ENCODE data around the gene TMEM220.

DNA sequence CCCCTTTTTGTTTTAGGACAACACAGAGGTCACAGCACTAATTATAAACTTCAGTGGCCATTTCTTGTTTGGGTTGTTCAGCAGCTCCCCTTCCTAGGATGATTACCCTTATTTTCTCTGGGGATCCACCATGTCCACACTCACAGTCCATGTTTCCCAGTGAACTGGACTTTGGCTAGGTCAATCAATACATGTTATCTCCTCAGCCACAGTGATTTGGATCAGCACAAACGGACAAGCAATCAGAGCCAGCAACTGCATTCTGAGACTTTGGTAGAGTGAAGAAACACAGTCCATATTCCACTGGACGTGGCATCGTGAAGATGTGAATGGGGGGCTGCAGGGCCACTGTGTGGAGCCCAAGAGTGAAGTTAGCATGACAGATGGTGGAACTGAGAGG is 4.6 kb downstream of the TMEM220 start:
- TF ChIP-seq CBFB (CRISPR knock-in tag; IDR thresholded peaks at IDR 0.05; ENCODE audit: low read depth), result no peak
- TF ChIP-seq, protein P1, sequence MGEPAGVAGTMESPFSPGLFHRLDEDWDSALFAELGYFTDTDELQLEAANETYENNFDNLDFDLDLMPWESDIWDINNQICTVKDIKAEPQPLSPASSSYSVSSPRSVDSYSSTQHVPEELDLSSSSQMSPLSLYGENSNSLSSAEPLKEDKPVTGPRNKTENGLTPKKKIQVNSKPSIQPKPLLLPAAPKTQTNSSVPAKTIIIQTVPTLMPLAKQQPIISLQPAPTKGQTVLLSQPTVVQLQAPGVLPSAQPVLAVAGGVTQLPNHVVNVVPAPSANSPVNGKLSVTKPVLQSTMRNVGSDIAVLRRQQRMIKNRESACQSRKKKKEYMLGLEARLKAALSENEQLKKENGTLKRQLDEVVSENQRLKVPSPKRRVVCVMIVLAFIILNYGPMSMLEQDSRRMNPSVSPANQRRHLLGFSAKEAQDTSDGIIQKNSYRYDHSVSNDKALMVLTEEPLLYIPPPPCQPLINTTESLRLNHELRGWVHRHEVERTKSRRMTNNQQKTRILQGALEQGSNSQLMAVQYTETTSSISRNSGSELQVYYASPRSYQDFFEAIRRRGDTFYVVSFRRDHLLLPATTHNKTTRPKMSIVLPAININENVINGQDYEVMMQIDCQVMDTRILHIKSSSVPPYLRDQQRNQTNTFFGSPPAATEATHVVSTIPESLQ (CRISPR knock-in tag; IDR thresholded peaks at IDR 0.05), result no peak
